Measurements from ENCODE around the gene UPF1.

Gene UPF1

GRCh38 chr19:18840288-18841267 lies 8.8 kb downstream of the UPF1 start:
- no peak for DNase-seq (ENCODE audit: low read depth)

DNA sequence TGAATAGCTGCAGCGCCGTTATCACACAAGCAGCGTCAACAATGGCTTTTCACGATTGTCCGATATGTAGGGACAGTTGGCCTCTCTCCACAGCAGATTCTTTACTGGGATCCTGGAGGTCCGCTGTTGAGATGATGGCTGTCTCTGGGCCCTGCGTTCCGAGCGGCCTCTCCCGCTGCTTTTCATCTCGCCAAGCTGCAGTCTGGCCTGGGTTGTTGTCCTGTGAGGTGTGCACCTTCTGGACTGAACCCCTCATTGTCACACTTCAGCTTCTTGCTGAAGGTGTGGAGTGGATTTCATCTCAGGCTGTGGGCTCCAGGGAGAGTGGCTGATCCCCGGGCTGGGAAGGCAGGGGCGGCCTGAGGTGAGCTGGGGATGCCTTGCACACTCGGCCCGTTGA lies 9.6 kb downstream of the UPF1 start:
- no peak for DNase-seq (ENCODE audit: low read depth)

GRCh38 chr19:18842166-18842565 lies 10.4 kb downstream of the UPF1 start:
- DNase-seq (ENCODE audit: low read depth) = no peak

DNA sequence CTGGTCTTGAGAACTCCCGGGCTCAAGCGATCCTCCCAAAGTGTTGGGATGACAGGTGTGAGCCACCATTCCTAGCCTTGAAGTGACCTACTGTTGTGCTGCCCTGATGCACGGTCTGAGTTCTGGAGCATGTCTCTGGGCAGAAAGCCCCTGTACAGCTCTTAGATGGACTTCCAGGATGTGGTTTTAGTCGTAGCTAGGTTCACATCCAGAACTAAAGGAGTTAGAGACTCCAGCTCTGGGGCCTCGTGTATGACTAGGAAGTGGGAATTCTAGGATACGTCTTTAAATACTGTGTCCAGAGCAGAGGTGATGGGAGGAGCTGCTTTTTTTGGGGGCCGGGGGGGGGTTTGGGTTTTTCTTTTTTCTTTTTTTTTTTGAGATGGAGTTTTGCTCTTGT lies 12.2 kb downstream of the UPF1 start:
- DNase-seq (ENCODE audit: low read depth) = no peak

DNA sequence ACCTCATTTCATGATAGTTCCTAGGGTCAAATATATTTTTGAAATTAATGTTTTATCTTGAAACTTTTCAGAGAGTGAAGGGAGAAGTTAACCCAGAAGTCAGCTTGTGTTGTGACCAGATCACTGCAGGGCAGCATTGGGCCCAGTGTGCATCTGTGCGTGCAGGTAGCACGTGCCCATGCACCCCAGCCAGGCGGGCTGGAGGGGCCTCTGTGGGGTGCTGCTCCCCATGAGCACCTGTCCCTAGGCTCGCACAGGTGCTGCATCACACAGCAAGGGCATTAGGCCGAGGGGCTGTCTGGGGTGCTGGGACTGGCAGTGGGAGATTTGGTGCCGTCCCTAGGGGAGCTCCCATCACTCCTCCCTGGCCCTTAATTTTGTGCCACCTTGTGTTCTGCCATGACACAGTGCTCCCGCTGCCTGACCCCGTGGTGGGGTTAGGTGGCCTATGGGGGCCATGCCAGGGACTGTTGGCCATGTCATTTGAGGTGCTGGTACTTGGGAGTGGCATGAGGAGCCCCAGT lies 13.1 kb downstream of the UPF1 start:
- DNase-seq (ENCODE audit: low read depth) = no peak

- no peak for DNase-seq (ENCODE audit: low read depth)
These were observed 14.2 kb downstream of the UPF1 start for GRCh38 chr19:18845961-18846360.

- DNase-seq (ENCODE audit: low read depth) = no peak
These were observed 15.2 kb downstream of the UPF1 start for GRCh38 chr19:18846862-18847548.

- DNase-seq (ENCODE audit: low read depth) = no peak
These were observed 16.0 kb downstream of the UPF1 start for GRCh38 chr19:18847549-18848463.

- no peak for DNase-seq (ENCODE audit: low read depth)
These were observed 17.3 kb downstream of the UPF1 start for GRCh38 chr19:18848878-18849661.

GRCh38 chr19:18849838-18850400 lies 18.2 kb downstream of the UPF1 start:
- DNase-seq (ENCODE audit: low read depth) = no peak

DNA sequence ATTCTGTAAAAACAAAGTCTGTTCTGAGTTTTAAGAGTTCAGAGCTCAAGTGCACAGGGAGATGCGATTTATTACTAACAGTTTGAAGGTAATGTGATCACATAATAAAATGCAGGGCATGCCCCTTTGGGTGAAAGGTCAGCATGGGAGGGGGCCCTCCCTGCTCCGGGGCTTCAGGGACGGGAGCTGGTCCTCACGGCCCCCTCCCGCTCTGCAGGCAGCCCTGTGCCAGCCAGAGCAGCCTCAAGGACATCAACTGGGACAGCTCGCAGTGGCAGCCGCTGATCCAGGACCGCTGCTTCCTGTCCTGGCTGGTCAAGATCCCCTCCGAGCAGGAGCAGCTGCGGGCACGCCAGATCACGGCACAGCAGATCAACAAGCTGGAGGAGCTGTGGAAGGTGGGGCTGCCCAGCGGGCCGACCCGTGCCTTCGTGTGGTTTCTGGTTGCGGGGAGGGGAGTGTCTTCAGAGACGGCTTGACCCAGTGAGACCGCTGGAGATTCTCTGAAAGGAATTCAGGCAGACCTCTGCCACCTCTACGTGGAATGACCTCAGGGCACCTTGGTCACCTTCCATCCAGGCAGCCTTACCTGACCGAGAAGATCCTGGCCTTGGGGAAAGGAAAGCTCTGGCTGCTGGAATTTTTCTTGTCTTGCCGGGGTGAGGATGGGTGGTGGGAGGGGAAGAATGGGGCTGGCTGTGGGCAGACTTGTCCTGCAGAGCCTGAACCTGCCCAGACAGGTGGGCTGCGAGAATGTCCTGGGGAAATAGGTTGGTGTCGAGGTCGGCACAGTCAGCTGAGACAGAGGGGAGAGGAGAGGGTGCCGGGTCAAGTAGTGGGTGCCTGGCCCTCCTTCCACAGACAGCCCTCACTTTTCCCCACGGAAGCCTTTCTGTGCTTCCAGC lies 19.0 kb downstream of the UPF1 start:
- DNase-seq (ENCODE audit: low read depth) = no peak

DNA sequence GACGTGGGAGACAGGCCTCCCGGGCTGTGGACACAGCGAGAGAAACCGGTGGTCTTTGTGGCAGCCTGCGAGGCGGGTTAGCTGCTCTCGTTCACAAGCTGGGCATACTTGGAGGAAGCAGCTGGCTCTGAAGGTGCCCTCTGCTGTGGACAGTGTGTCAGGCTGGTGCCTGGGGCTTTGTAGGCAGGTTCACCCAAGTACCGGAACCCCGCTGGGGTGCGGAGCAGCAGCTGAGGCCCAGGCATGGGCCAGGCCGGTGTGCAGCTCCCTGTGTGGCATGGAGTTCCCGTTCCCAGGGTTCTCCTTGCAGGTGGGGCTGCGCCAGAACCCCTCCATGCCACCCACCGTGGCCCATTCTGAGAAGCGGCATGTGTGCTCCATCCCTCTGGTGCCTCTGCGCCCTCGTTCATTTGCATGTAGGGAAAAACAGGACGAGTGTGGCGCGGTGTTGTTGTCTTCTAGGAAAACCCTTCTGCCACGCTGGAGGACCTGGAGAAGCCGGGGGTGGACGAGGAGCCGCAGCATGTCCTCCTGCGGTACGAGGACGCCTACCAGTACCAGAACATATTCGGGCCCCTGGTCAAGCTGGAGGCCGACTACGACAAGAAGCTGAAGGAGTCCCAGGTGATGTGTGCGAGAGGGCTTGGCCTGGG lies 20.0 kb downstream of the UPF1 start:
- DNase-seq (ENCODE audit: low read depth) = no peak

GRCh38 chr19:18852648-18853047 lies 20.9 kb downstream of the UPF1 start:
- DNase-seq (ENCODE audit: low read depth) = no peak

- no peak for DNase-seq (ENCODE audit: low read depth)
These were observed 22.1 kb downstream of the UPF1 start for GRCh38 chr19:18853755-18854427.

DNA sequence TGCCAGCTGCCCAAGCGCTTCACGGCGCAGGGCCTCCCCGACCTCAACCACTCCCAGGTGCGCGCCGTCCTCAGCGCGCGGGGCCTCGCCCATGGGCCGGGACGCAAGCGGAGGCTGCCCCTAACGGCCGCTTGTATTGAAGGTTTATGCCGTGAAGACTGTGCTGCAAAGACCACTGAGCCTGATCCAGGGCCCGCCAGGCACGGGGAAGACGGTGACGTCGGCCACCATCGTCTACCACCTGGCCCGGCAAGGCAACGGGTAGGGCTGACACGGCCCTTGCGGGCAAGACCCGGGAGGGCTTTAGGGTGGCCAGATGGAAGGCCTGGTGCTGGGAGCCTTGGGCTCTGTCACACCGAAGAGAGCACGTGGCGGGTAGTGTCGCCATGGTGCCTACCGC lies 23.2 kb downstream of the UPF1 start:
- no peak for DNase-seq (ENCODE audit: low read depth)

- DNase-seq (ENCODE audit: low read depth) = no peak
These were observed 24.1 kb downstream of the UPF1 start for GRCh38 chr19:18855647-18856384.

DNA sequence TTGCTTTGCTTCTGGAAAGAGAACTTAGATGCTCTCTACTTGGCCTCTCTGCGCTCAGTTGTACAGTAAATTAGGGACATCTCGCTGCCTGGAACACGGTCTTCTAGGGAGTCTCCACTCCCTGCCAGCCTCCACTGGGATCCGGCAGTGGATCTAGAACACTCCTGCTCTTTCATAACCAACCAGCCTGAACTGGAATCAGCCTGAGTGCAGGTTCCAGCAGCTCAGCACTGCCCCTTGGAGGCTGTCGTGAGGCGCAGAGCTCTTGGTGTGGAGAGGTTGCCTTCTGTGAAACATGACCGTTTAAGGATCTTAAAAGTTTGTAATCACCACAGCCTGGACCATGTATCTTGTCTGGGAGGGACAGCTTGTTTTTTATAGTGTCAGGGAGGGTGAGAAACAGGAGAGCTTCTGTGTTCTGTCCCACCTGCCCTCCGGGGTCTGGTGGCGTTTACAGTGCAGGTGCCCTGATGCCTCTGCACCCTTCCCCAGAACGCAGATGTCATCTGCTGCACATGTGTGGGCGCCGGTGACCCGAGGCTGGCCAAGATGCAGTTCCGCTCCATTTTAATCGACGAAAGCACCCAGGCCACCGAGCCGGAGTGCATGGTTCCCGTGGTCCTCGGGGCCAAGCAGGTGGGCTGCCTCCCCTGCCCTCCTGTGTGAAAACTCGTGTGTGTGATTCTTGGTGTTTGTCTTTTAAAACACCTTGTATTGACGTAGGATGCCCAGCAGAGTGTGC lies 24.8 kb downstream of the UPF1 start:
- no peak for DNase-seq (ENCODE audit: low read depth)
